CD4-positive, alpha-beta T cell treated with Interleukin-17A for 4 hours (primary cell): Measurements from ENCODE around the gene KCNJ16.
"Not testable (repeated sequence)": the region's sequence is repeated elsewhere in the genome, so short reads cannot be mapped to it uniquely, and the experiment has no call there.

Experiments
- DNase-seq: peaks from one replicate; pipeline ENCODE4 v3.0.0-alpha.2; 2020; ENCODE audit warnings: mixed read lengths

Gene KCNJ16

GRCh38 chr17:70074956-70075355, at the start of gene KCNJ16:
KCNJ16 (plus strand) TSS chr17:70075225; CDS start chr17:70132088, 56,863 bp downstream.
- no peak for DNase-seq

- DNase-seq = no peak
Observed at GRCh38 chr17:70028397-70028796, 46.6 kb upstream of the KCNJ16 start.

DNA sequence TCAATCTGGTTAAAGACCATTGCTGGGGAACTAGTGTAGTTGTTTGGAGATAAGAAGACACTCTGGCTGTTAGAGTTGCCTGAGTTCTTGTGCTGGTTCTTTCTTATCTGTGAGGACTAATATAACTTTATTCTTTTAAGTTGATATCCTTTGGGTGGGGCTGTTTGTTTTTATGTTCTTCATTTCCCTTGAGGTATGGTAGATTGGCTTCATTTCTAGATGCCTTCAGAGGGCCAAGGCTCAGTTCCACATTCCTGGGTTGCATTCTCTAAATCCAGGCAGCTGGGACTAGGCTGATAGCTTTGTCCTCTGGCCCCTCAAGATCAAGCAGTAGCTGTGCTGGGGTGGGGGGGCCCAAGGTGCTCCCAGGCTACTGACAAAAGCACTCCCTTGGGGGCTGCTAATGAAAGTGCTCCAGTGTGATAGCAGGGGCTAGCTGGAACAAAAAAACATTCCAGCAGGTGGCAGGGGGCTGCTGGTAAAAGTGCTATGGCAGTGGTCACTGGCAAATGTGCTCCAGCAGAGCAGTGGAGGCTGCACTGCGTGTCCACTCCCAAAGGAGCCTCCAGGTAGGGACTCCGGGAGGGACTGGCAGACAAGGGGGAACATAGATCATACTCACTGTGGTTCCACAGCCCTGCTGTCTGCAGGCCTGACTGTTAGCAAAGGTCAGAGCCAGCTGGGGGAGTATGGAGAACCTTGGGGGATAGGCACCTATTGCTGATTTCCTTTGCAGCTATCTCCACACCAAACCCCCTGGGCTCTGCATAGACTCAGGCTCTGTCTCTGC, 45.9 kb upstream of the KCNJ16 start:
- DNase-seq = no peak

DNA sequence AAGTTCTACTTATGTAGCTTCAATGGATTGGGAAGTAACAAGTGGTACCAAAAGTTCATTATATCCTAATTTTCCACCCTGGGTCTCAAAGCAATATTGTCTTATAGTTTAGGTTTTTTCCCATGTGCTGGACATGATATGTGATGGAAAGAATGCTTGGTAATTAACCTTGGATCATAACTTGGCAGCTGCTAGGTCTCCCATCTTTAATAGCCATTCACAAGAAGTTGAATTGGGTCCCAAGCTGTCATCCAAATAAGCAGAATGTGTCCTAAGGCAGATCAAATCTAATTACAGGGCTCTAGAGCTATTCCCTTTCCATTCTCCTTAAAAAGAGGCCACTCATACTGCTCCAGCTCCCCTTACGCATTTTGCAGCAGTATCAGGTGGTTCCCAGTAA, 44.7 kb upstream of the KCNJ16 start:
- DNase-seq = no peak

GRCh38 chr17:70031341-70031740, 43.7 kb upstream of the KCNJ16 start:
- DNase-seq = no peak

DNA sequence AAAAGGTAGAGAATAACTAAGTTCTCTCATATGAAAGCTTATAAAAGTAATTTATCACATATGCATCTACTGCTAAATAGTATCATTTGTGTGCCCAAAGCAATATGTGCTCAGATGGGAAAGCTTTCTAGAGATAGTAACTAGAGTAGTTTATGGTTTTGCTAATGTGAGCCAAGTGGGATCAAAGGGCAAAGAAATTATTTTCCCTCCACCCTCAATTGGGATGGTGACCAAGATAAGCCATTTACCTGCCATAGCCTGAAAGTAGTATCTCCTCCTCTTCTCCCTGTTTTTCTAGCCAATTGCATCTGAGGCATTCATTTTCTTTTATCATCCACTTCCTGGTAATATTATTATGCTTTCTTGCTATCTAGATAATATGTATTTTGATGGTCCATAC, 41.9 kb upstream of the KCNJ16 start:
- DNase-seq = no peak

- DNase-seq = no peak
Observed at GRCh38 chr17:70034158-70034557, 40.9 kb upstream of the KCNJ16 start.

DNA sequence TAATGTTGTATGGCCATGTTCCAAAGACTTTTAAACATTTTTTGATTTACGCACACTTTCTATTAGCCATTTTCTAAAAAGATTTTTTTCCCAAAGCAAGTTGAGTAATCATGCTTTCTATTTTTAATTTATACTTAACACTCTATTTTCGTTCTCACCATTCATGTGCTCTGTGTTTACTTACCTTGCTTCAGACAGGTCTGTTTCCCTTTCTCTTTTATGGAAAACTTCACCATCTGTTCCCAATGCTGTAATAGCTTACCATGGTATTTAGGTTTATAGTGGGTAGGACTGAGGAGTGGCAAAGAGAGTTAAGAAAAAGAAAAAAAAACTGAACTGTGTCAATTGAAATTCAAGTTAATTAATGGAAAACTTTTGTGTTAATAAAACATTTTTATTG, 37.5 kb upstream of the KCNJ16 start:
- no peak for DNase-seq

DNA sequence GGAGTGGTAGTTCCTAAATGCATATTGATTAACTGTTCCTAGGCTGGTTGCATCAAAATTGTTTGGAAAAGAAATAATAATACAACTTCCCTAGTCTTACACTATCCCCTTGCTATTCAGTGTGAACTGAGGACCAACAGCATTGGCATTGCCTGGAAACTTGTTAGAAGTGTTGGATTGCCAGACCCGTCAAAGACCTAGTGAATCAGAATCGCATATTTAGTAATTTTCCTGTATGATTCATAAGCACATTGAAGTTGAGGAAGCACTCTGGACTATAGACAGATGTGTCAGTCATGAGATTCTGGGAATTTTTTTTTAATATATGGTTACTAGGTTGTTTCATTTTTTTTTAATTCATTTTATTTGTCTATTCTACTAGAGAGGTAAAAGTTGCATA, 34.7 kb upstream of the KCNJ16 start:
- no peak for DNase-seq

DNA sequence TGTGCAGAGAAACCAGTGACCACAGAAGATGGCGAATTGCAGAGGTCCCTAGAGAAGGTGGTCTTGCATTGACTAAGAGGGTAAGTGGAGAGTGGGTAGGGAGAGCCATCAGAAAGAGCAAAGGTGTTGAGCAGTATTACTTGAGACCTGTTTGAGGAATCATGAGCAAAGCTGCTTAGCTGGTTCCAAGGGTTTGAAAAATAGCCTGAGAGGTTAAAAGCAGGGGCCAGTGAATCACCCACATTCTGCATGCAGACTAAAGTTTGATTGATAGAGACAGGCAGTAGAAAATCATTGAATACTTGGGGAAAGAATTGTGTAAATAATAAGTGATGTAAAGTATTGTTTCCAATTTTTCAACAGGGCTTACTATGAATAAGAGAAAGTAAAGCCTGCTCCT, 34.0 kb upstream of the KCNJ16 start:
- DNase-seq = no peak

- DNase-seq = no peak
Observed at GRCh38 chr17:70041540-70041939, 33.5 kb upstream of the KCNJ16 start.

DNA sequence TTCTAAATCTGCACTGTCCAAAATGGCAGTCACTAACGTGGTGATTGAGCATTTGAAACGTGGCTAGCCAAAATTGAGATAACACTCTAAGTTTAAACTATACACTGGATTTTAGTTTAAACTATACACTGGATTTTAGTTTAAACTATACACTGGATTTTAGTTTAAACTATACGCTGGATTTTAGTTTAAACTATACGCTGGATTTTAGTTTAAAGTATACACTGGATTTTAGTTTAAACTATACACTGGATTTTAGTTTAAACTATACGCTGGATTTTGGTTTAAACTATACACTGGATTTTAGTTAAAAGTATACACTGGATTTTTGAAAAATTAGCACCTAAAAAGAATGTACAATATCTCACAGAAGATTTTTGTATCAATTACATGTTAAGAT, 29.2 kb upstream of the KCNJ16 start:
- DNase-seq = not testable (repeated sequence)

- DNase-seq = no peak
Observed at GRCh38 chr17:70047619-70048419, 27.2 kb upstream of the KCNJ16 start.

- DNase-seq = no peak
Observed at GRCh38 chr17:70049801-70050591, 25.0 kb upstream of the KCNJ16 start.

GRCh38 chr17:70050931-70051330, 24.1 kb upstream of the KCNJ16 start:
- no peak for DNase-seq

DNA sequence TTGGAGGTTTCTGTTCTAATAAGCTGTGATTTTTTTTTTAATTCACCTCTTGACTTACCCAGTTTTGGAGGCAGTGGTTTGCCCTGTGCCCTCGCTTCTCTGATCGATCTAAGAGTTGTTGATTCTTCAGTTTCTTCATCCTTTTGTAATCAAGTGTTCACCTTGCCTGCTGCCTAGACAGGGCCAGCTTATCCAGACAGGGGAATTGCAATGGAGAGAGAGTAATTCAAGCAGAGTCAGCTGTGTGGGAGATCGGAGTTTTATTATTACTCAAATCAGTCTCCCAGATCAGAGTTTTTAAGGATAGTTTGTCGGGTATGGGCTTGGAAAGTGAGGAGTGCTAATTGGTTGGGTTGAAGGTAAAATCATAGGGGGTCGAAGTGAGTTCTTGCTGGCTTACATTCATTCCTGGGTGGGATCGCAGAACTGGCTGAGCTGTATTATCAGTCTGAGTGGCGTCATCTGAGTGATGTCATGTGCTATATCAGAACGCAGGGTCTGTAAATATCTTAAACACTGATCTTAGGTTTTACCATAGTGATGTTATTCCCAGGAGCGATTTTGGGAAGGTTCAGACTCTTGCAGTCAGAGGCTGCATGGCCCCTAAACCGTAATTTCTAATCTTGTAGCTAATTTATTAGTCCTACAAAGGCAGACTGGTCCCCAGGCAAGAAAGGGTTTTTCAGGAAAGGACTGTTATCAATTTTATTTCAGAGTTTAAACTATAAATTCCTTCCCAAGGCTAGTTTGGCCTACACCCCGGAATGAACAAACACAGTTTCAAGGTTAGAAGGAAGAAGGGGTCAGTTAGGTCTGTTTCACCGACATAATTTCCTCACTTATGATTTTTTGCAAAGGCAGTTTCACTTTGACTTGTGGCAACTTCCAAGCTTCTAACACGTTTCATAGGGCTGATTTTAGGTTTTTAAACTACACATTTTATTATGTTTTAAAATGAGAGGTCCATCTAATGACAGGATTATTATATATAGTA, 21.5 kb upstream of the KCNJ16 start:
- no peak for DNase-seq

DNA sequence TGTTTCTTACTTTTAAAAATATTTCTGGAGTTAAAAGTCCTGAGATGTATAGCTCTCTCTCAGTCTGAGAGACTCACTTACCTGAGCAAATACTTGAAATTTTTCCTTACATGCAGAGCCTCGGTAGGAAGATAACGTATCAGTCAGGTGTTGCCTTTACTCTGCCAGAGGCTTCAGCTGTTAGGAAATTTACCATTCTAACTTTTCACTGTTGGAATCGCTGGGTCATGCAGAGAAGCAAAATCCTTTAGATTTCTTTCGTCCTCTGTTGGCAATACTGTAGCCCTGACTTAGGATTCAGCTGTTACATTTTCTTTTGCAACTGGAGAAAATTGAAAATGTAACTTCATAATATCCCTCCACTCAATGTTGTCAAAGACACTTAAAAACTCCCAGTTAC, 20.0 kb upstream of the KCNJ16 start:
- DNase-seq = no peak

- DNase-seq = no peak
Observed at GRCh38 chr17:70059071-70059470, 16.0 kb upstream of the KCNJ16 start.

DNA sequence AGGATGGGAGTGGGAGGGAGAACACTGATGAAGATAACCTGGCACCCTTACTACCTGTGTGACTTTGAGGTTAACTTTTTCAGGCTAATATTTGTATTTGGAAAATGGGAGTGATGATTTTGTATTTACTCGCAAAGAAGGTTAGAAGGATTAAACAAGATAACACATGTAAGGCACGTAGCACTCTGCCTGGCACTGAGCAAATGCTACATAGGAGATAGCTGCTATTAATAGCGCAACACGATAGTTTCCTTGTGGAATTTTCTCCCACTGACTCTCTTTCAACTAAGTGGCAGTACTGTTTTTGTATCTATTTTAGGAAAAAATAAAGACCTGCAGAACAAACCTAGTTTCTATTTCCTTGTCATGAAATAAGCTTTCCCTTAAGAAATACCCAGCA, 15.4 kb upstream of the KCNJ16 start:
- no peak for DNase-seq

DNA sequence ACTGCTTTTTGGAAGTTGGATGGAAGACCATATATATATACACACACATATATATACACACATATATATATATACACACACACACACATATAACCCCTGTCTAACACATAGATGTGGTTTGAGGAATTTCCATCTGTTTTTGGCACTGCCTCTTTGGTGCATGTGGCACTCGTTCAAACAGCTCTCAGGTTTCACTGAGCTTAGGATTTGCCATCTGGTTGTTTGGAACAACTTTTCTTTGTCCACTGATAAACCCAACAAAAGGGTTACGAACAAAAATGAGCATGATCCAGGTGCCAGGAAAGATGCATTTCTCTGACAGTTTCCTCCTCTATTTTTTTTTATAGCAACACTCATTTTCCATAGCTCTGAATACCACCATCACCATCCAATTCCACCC, 14.6 kb upstream of the KCNJ16 start:
- DNase-seq = no peak

- no peak for DNase-seq
Observed at GRCh38 chr17:70067134-70067533, 7.9 kb upstream of the KCNJ16 start.
